ENCODE results near the gene HPS4.

GRCh38 chr22:26457661-26458272 is 25.8 kb downstream of the HPS4 start:
- TF ChIP-seq CTCF (IDR thresholded peaks at IDR 0.05): no peak
- TF ChIP-seq POLR2A (IDR thresholded peaks at IDR 0.05): no peak
- TF ChIP-seq POLR2AphosphoS5 (IDR thresholded peaks at IDR 0.05; ENCODE audit: insufficient read depth in 1 of 2, low read depth in 1 of 2): no peak
